Measurements from ENCODE around the gene NOXA1. TPM values are rescaled to one million over a fixed set of nuclear protein-coding genes. Genes with fewer than 3 reads are reported as not detected.

NOXA1 gene
- total and polyA plus RNA-seq, 2 donors from 2014 or later, result 19.1 to 21.8 TPM

DNA sequence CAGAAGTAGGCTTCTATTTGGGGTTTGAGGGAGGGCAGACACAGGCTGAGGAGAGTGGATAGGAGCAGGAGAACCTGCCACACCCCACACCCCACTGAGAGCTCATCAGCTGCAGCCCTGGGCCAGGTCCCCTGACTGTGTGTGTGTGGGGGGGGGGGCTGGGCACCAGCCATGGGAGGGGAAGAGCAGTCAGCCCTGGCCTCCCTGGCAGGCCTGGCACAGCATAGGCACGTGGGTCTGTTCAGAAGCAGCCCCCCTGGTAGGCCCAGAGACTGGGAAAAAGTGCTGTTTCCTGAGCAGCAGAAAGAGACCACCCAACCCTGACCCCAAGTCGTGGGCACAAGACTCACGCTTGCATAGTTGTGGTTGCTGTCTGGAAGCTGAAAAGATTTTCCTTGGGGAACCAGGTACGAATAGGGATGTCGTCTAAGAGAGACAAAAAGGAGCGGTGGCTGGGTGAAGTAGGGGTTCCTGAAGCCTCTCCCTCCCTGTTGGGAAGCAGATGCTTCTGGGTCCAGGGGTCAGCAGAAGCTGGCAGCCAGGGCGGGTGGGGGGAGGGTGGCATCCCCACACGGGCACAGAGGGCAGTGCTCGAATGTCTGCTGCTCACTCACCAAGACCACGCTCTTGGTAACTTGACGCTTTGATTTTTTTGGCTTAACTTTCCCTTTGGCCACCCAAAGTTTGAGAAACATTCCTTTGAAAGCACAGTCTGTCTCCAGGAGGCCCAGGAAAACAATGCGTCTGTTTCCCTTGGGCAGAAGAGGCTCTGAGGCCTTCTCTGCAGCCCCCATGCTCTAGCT lies 33.1 kb downstream of the NOXA1 start:
- peak overlapping the region in 1 of 2 donors; percentile 71 for H3K27ac ChIP-seq (ENCODE audit: low read depth in 2 of 2, low read length in 2 of 2)
- peaks cover 0 to 28% (median 7%) of the 10 kb centered on the region in 3 donors for H3K4me1 ChIP-seq (ENCODE audit: control insufficient read depth in 2 of 3, insufficient read depth in 2 of 3, low read depth in 1 of 3, low read length in 3 of 3)
- H3K9me3 ChIP-seq (ENCODE audit: control insufficient read depth in 2 of 3, insufficient read depth in 1 of 3, low read length in 3 of 3), result no peaks in the 10 kb centered on the region
- intact Hi-C loops (cut with DNase I), result no loop called here
- no peaks in the 10 kb centered on the region for H3K27me3 ChIP-seq (ENCODE audit: control insufficient read depth, insufficient read depth, low read length)
- H3K4me3 ChIP-seq (ENCODE audit: low read length in 3 of 3), result no peak overlapping the region
- TF ChIP-seq, protein P1, sequence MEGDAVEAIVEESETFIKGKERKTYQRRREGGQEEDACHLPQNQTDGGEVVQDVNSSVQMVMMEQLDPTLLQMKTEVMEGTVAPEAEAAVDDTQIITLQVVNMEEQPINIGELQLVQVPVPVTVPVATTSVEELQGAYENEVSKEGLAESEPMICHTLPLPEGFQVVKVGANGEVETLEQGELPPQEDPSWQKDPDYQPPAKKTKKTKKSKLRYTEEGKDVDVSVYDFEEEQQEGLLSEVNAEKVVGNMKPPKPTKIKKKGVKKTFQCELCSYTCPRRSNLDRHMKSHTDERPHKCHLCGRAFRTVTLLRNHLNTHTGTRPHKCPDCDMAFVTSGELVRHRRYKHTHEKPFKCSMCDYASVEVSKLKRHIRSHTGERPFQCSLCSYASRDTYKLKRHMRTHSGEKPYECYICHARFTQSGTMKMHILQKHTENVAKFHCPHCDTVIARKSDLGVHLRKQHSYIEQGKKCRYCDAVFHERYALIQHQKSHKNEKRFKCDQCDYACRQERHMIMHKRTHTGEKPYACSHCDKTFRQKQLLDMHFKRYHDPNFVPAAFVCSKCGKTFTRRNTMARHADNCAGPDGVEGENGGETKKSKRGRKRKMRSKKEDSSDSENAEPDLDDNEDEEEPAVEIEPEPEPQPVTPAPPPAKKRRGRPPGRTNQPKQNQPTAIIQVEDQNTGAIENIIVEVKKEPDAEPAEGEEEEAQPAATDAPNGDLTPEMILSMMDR (IDR thresholded peaks at IDR 0.05; ENCODE audit: borderline replicate concordance, extremely low read depth, insufficient read depth), result no peak
- DNase-seq, result peak; percentile 45 to 78 (median 56)
- no peak for FAIRE-seq
- no peaks in the 10 kb centered on the region for H3K36me3 ChIP-seq (ENCODE audit: control insufficient read depth in 2 of 3, insufficient read depth in 3 of 3, low read length in 3 of 3)
- H3K9ac ChIP-seq (ENCODE audit: low read length in 3 of 3), result no peak overlapping the region

DNA sequence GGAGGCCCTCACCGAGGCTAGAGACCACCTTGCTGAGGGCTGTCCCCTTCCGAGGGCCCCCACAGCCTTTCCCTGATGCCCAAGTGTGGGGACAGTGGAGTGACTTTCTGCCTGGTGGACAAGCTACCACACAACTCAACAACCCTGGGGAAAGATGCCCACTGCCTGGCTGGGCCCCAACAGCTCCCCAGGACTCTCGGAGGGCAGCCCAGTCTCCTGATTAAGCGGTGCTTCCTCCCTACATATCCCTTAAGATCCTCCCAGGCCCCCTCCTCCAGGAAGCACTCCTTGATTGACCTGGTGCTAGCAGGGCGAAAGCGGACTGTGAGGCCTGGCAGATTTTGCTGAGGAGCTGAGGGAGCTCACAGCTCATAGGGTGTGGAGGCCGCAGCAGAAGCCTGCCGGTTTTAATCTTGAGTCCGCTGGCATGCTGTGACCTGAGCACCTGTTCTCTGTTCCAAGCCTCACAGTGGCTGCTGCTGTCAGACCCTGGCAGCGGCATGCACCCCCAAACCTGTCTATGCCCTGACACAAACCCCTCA lies 33.7 kb downstream of the NOXA1 start:
- H3K27me3 ChIP-seq (ENCODE audit: control insufficient read depth, insufficient read depth, low read length), result no peaks in the 10 kb centered on the region
- peaks cover 0 to 28% (median 7%) of the 10 kb centered on the region in 3 donors for H3K4me1 ChIP-seq (ENCODE audit: control insufficient read depth in 2 of 3, insufficient read depth in 2 of 3, low read depth in 1 of 3, low read length in 3 of 3)
- no peak for FAIRE-seq
- TF ChIP-seq, protein P1 (IDR thresholded peaks at IDR 0.05; ENCODE audit: borderline replicate concordance, extremely low read depth, insufficient read depth), result no peak
- H3K36me3 ChIP-seq (ENCODE audit: control insufficient read depth in 2 of 3, insufficient read depth in 3 of 3, low read length in 3 of 3), result no peaks in the 10 kb centered on the region
- peak in 2 of 5 donors; percentile 55 to 61 for DNase-seq
- no peaks in the 10 kb centered on the region for H3K9me3 ChIP-seq (ENCODE audit: control insufficient read depth in 2 of 3, insufficient read depth in 1 of 3, low read length in 3 of 3)
- no peak overlapping the region for H3K9ac ChIP-seq (ENCODE audit: low read length in 3 of 3)
- H3K27ac ChIP-seq (ENCODE audit: low read depth in 2 of 2, low read length in 2 of 2), result peak overlapping the region in 1 of 2 donors; percentile 71
- intact Hi-C loops (cut with DNase I), result no loop called here
- H3K4me3 ChIP-seq (ENCODE audit: low read length in 3 of 3), result no peak overlapping the region

DNA sequence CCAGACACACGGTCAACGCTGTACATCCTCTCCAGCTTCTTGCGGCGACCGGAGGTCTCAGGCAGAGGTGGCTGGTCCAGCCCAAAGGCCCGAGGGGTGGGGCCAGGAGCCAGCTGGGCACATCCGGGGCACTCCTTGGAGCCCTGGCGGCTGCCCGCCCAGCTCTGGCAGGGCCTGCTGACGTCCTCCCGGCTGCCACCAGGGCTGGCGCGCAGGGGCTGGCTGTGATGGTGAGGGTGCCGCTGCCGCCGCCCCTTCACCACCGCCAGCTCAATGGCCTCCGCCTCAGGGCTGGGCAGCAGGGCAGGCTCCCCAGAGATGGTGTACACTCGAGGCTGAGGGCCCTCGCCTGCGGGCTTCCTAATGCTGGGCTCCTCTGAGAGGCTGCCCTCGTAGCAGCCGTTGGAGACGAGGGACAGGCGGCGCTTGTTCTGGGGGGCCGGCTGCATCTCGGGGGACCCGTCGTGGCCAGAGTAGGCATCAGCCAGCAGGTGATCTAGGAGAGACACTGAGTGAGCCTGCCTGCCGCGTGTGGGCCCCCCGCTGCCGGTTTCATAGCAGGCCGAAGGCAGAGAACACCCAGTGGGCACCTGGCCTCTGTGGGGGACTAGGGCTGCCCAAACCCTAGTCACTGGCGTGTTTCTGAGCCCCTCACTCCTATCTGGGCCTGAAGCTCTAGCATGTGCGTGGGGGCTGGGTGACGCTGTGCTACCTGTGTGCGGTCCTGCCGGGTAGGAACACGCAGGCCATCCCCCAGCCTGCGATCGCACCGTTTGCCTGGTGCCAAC lies 34.4 kb downstream of the NOXA1 start:
- intact Hi-C loops (cut with DNase I), result no loop called here
- DNase-seq, result peak in 2 of 5 donors; percentile 68 to 77
- TF ChIP-seq, protein P1 (IDR thresholded peaks at IDR 0.05; ENCODE audit: borderline replicate concordance, extremely low read depth, insufficient read depth), result no peak
- peaks cover 0 to 28% (median 7%) of the 10 kb centered on the region in 3 donors for H3K4me1 ChIP-seq (ENCODE audit: control insufficient read depth in 2 of 3, insufficient read depth in 2 of 3, low read depth in 1 of 3, low read length in 3 of 3)
- H3K4me3 ChIP-seq (ENCODE audit: low read length in 3 of 3), result peak overlapping the region in 1 of 3 donors; percentile 55
- H3K36me3 ChIP-seq (ENCODE audit: control insufficient read depth in 2 of 3, insufficient read depth in 3 of 3, low read length in 3 of 3), result no peaks in the 10 kb centered on the region
- no peaks in the 10 kb centered on the region for H3K27me3 ChIP-seq (ENCODE audit: control insufficient read depth, insufficient read depth, low read length)
- no peak for FAIRE-seq
- H3K9ac ChIP-seq (ENCODE audit: low read length in 3 of 3), result no peak overlapping the region
- H3K9me3 ChIP-seq (ENCODE audit: control insufficient read depth in 2 of 3, insufficient read depth in 1 of 3, low read length in 3 of 3), result no peaks in the 10 kb centered on the region
- H3K27ac ChIP-seq (ENCODE audit: low read depth in 2 of 2, low read length in 2 of 2), result peak overlapping the region in 1 of 2 donors; percentile 43
